ENCODE data around the gene PPM1B.
"Not testable (repeated sequence)": the region's sequence is repeated elsewhere in the genome, so short reads cannot be mapped to it uniquely, and the experiment has no call there.

The PPM1B gene

GRCh38 chr2:44195714-44196113 is 27.0 kb downstream of the PPM1B start:
- in situ Hi-C loops (cut with MboI; ENCODE audit: low sequenced_read_pairs) = no loop called here

GRCh38 chr2:44197816-44198215 is 29.1 kb downstream of the PPM1B start:
- in situ Hi-C loops (cut with MboI; ENCODE audit: low sequenced_read_pairs) = no loop called here

GRCh38 chr2:44200011-44200410 is 31.3 kb downstream of the PPM1B start:
- in situ Hi-C loops (cut with MboI; ENCODE audit: low sequenced_read_pairs) = no loop called here

- in situ Hi-C loops (cut with MboI; ENCODE audit: low sequenced_read_pairs) = no loop called here
Measured at GRCh38 chr2:44200759-44201158, 32.1 kb downstream of the PPM1B start.

- in situ Hi-C loops (cut with MboI; ENCODE audit: low sequenced_read_pairs) = no loop called here
Measured at GRCh38 chr2:44201648-44202165, 33.0 kb downstream of the PPM1B start.

- in situ Hi-C loops (cut with MboI; ENCODE audit: low sequenced_read_pairs) = no loop called here
Measured at GRCh38 chr2:44203542-44203941, 34.9 kb downstream of the PPM1B start.

GRCh38 chr2:44205169-44205568 is 36.5 kb downstream of the PPM1B start:
- in situ Hi-C loops (cut with MboI; ENCODE audit: low sequenced_read_pairs) = no loop called here

- in situ Hi-C loops (cut with MboI; ENCODE audit: low sequenced_read_pairs) = no loop called here
Measured at GRCh38 chr2:44207102-44207501, 38.4 kb downstream of the PPM1B start.

GRCh38 chr2:44207648-44208047 is 39.0 kb downstream of the PPM1B start:
- in situ Hi-C loops (cut with MboI; ENCODE audit: low sequenced_read_pairs) = not testable (repeated sequence)

GRCh38 chr2:44210362-44210761 is 41.7 kb downstream of the PPM1B start:
- in situ Hi-C loops (cut with MboI; ENCODE audit: low sequenced_read_pairs) = no loop called here

GRCh38 chr2:44211183-44211582 is 42.5 kb downstream of the PPM1B start:
- in situ Hi-C loops (cut with MboI; ENCODE audit: low sequenced_read_pairs) = no loop called here

- in situ Hi-C loops (cut with MboI; ENCODE audit: low sequenced_read_pairs) = no loop called here
Measured at GRCh38 chr2:44212302-44212701, 43.6 kb downstream of the PPM1B start.

GRCh38 chr2:44215827-44216226 is 47.2 kb downstream of the PPM1B start:
- in situ Hi-C loops (cut with MboI; ENCODE audit: low sequenced_read_pairs) = no loop called here

- in situ Hi-C loops (cut with MboI; ENCODE audit: low sequenced_read_pairs) = no loop called here
Measured at GRCh38 chr2:44218771-44219170, 50.1 kb downstream of the PPM1B start.

- in situ Hi-C loops (cut with MboI; ENCODE audit: low sequenced_read_pairs) = no loop called here
Measured at GRCh38 chr2:44226753-44227152, 58.1 kb downstream of the PPM1B start.

GRCh38 chr2:44230378-44230777 is 61.7 kb downstream of the PPM1B start:
- in situ Hi-C loops (cut with MboI; ENCODE audit: low sequenced_read_pairs) = no loop called here

- in situ Hi-C loops (cut with MboI; ENCODE audit: low sequenced_read_pairs) = no loop called here
Measured at GRCh38 chr2:44233450-44234128, 64.9 kb downstream of the PPM1B start.

- in situ Hi-C loops (cut with MboI; ENCODE audit: low sequenced_read_pairs) = no loop called here
Measured at GRCh38 chr2:44237221-44237620, 68.5 kb downstream of the PPM1B start.

GRCh38 chr2:44242904-44243303 is 74.2 kb downstream of the PPM1B start:
- in situ Hi-C loops (cut with MboI; ENCODE audit: low sequenced_read_pairs) = no loop called here

- in situ Hi-C loops (cut with MboI; ENCODE audit: low sequenced_read_pairs) = no loop called here
Measured at GRCh38 chr2:44244135-44244871, 75.6 kb downstream of the PPM1B start.

GRCh38 chr2:44245083-44245861 is 76.6 kb downstream of the PPM1B start:
- in situ Hi-C loops (cut with MboI; ENCODE audit: low sequenced_read_pairs) = no loop called here

GRCh38 chr2:44246436-44246835 is 77.8 kb downstream of the PPM1B start:
- in situ Hi-C loops (cut with MboI; ENCODE audit: low sequenced_read_pairs) = no loop called here
